ENCODE measurements around the gene CDH4. TPM values are rescaled to one million over a fixed set of nuclear protein-coding genes. Genes with fewer than 3 reads are reported as not detected.

CDH4 gene
- total RNA-seq, 1 donor from 2014 or later = 39.7 TPM

DNA sequence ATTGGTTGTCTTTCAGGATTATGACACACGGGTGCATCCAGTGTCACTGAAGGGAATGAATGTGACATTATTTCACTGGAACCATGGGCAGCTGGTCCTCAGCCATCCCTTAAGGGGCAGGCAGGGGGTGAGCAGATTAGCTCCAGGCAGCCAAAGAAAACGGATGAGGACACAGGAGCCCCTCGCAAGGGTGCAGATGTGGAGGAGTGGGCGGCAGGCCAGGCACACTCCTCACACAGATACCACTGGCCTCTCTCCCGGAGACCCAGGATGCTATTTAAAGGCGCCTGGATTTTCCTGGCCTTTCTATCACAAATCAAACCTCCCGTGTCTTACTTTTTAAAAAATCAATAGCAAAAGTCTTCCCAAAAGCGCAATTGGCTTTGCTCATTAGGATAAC is 603.2 kb downstream of the CDH4 start:
- no peaks in the 10 kb centered on the region for H3K27me3 ChIP-seq (ENCODE audit: control insufficient read depth, insufficient read depth, low read length)
- TF ChIP-seq, protein P1, sequence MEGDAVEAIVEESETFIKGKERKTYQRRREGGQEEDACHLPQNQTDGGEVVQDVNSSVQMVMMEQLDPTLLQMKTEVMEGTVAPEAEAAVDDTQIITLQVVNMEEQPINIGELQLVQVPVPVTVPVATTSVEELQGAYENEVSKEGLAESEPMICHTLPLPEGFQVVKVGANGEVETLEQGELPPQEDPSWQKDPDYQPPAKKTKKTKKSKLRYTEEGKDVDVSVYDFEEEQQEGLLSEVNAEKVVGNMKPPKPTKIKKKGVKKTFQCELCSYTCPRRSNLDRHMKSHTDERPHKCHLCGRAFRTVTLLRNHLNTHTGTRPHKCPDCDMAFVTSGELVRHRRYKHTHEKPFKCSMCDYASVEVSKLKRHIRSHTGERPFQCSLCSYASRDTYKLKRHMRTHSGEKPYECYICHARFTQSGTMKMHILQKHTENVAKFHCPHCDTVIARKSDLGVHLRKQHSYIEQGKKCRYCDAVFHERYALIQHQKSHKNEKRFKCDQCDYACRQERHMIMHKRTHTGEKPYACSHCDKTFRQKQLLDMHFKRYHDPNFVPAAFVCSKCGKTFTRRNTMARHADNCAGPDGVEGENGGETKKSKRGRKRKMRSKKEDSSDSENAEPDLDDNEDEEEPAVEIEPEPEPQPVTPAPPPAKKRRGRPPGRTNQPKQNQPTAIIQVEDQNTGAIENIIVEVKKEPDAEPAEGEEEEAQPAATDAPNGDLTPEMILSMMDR (IDR thresholded peaks at IDR 0.05; ENCODE audit: insufficient read depth, low read length, poor library complexity, severe bottlenecking) = no peak
- DNase-seq (ENCODE audit: low read depth) = no peak
- H3K36me3 ChIP-seq (ENCODE audit: control insufficient read depth, insufficient read depth, low read length) = no peaks in the 10 kb centered on the region
- H3K4me3 ChIP-seq (ENCODE audit: low read depth, low read length) = no peak overlapping the region

DNA sequence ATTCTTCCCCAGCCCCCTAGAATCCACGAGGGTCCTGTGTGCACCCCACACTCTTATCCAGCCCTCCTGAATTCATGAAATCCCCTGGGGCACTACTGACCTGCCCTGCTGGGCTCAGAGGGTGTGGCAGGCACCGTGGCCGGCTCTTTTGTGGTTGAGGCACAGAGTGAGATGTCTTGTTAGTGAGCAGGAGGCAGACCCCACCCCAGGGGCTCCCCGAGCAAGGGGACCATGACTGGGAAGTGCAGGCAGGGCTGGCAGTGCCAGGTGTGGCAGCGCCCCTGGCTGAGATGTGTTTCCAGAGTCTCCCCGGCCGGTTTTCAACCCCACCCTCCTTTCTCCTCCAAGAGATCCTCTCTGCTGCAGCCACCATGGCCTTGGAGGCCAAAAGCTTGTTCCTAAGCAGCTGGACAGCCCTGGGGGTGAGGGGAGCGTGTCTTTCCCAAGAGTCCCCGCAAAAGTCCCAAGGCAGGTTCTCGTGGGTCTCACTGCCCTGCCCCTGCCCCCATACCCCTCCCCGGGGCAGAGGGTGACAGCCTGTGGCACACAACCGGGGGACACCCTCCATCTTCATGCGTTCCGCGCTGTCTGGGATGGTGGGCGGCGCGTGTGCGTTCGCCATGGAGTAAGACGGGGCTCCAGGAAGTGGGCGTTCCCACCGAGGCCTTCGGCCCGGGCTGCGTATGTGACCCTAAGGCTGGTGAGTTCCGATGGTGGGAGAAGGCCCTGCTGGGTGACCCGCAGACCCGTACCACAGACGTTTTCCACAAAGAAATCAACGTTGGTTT is 604.8 kb downstream of the CDH4 start:
- DNase-seq (ENCODE audit: low read depth) = no peak
- Histone ChIP-seq H3K36me3 (ENCODE audit: control insufficient read depth, insufficient read depth, low read length) (no peaks in the 10 kb centered on the region), H3K4me3 (ENCODE audit: low read depth, low read length) (no peak overlapping the region), H3K27me3 (ENCODE audit: control insufficient read depth, insufficient read depth, low read length) (no peaks in the 10 kb centered on the region)
- TF ChIP-seq, protein P1 (IDR thresholded peaks at IDR 0.05; ENCODE audit: insufficient read depth, low read length, poor library complexity, severe bottlenecking) = no peak

DNA sequence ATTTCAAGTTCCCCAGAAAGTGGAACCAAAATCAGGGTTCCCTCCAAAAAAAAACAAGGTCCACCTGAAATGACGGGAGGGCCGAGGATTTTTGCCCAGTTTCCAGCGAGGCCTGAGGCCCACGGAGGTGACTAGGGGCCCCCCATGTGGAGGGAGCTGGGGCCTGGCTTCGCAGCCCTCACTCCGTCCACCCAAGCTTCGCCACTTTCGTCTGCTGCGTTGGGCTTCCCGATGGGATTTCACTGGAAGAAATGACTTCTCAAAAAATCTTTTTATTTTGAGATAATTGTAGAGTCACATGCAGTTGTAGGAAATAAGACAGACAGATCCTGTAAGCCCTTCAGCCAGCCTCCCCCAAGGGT is 605.3 kb downstream of the CDH4 start:
- Histone ChIP-seq H3K36me3 (ENCODE audit: control insufficient read depth, insufficient read depth, low read length) (no peaks in the 10 kb centered on the region), H3K27me3 (ENCODE audit: control insufficient read depth, insufficient read depth, low read length) (no peaks in the 10 kb centered on the region), H3K4me3 (ENCODE audit: low read depth, low read length) (no peak overlapping the region)
- DNase-seq (ENCODE audit: low read depth) = no peak
- TF ChIP-seq, protein P1 (IDR thresholded peaks at IDR 0.05; ENCODE audit: insufficient read depth, low read length, poor library complexity, severe bottlenecking) = no peak

DNA sequence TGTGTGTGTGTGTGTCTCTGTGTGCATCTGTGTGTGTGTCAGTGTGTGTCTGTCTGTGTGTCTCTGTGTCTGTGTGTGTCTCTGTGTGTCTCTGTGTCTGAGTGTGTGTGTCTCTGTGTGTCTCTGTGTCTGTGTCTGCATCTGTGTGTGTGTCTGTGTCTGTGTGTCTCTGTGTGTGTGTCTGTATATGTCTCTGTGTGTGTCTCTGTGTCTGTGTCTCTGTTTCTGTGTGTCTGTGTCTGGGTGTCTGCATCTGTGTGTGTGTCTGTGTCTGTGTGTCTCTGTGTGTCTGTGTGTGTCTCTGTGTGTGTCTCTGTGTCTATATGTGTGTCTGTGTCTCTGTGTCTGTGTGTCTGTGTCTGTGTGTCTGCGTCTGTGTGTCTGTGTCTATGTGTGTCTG is 605.8 kb downstream of the CDH4 start:
- no peak for DNase-seq (ENCODE audit: low read depth)
- Histone ChIP-seq H3K27me3 (ENCODE audit: control insufficient read depth, insufficient read depth, low read length) (no peaks in the 10 kb centered on the region), H3K4me3 (ENCODE audit: low read depth, low read length) (no peak overlapping the region), H3K36me3 (ENCODE audit: control insufficient read depth, insufficient read depth, low read length) (no peaks in the 10 kb centered on the region)
- TF ChIP-seq, protein P1 (IDR thresholded peaks at IDR 0.05; ENCODE audit: insufficient read depth, low read length, poor library complexity, severe bottlenecking) = no peak

DNA sequence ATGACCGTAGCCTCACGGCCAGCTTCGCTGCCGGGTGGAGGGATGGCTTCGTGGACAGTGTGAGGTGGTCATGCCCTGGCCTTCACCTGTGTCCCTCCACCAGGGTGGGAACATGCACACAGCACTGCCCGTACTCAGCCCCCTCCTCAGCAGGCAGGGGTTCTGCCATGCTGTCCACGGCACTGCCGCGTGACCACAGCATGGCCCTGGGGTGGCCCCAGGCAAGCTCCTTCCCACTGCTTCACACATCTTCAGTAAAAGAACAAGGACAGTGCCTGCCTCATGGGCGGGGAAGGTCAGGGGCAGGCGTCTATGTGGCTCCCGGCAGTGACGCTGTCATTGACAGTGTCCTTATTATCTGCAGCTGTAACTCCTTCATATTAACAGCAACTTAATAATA is 607.7 kb downstream of the CDH4 start:
- DNase-seq (ENCODE audit: low read depth) = no peak
- no peaks in the 10 kb centered on the region for H3K36me3 ChIP-seq (ENCODE audit: control insufficient read depth, insufficient read depth, low read length)
- no peak overlapping the region for H3K4me3 ChIP-seq (ENCODE audit: low read depth, low read length)
- no peaks in the 10 kb centered on the region for H3K27me3 ChIP-seq (ENCODE audit: control insufficient read depth, insufficient read depth, low read length)
- TF ChIP-seq, protein P1 (IDR thresholded peaks at IDR 0.05; ENCODE audit: insufficient read depth, low read length, poor library complexity, severe bottlenecking) = no peak
